GM12874 (cell line): ENCODE data around the gene CGREF1.

Experiments
- CTCF ChIP-seq: IDR thresholded peaks from 2 replicates; pipeline ENCODE4 v1.5.1; 2011; ENCODE audit warnings: low read depth, mild to moderate bottlenecking, control low read depth, low read length, moderate library complexity; ENCODE audit not compliant: insufficient read depth

Gene CGREF1

GRCh38 chr2:27086724-27087593 lies 32.0 kb downstream of the CGREF1 start, which contains the start of gene KHK:
Gene KHK, plus strand, starts transcription at chr2:27086772. Its CDS starts 488 bp downstream, at chr2:27087260.
- no peak for TF ChIP-seq CTCF

GRCh38 chr2:27086090-27086723 lies 32.7 kb downstream of the CGREF1 start:
- TF ChIP-seq CTCF = peak; percentile 92

- TF ChIP-seq CTCF = peak; percentile 35; the same call in 1 of the 2 replicates
Measured at GRCh38 chr2:27085673-27086089, 33.2 kb downstream of the CGREF1 start.

GRCh38 chr2:27085062-27085672 lies 33.8 kb downstream of the CGREF1 start:
- TF ChIP-seq CTCF = no peak

GRCh38 chr2:27084297-27085061 lies 34.4 kb downstream of the CGREF1 start:
- no peak for TF ChIP-seq CTCF

- no peak for TF ChIP-seq CTCF
Measured at GRCh38 chr2:27083410-27084296, 35.3 kb downstream of the CGREF1 start.
